Mucosa of descending colon (tissue), 3 donors: ENCODE measurements around the gene RHBDD3. TPM values are rescaled to one million over a fixed set of nuclear protein-coding genes. Genes with fewer than 3 reads are reported as not detected.
A peak's percentile ranks its signal among the peaks of the same experiment; 100 is the strongest.

Experiments
- ATAC-seq: fragments of 200-7000 bp; cut with Tn5 transposase; one replicate; pipeline ENCODE4 v1.9.1; 2020; ENCODE audit warnings: mild to moderate bottlenecking, moderate library complexity
- DNase-seq, 3 donors: peaks; one replicate each; pipeline ENCODE4 v3.0.0-alpha.2; 2020
- H3K36me3 ChIP-seq: fragments of 200-600 bp; one replicate; pipeline ENCODE4 v1.8.0; 2021; ENCODE audit warnings: low read depth, mild to moderate bottlenecking
- H3K4me1 ChIP-seq: fragments of 200-600 bp; one replicate; pipeline ENCODE4 v1.8.0; 2021; ENCODE audit warnings: low read depth, mild to moderate bottlenecking
- H3K4me3 ChIP-seq: fragments of 200-600 bp; one replicate; pipeline ENCODE4 v1.8.0; 2021; ENCODE audit warnings: mild to moderate bottlenecking
- H3K9me3 ChIP-seq: fragments of 200-600 bp; one replicate; pipeline ENCODE4 v1.8.0; 2021; ENCODE audit warnings: mild to moderate bottlenecking
- intact Hi-C, 2 donors: fragments of 100-400 bp; cut with DNase I in 1 of 2; cut with micrococcal nuclease in 1 of 2; formaldehyde crosslinking; loops; one replicate each; pipeline versions ENCODE4 v1.11.0 to v1.11.1; 2022; cut with DNase I, micrococcal nuclease
- total RNA-seq, 3 donors: library from RNA; stranded (reverse); fragmentation: NEBNext Ultra II Directional in 2 of 3; extraction: Animal tissue kit (Norgen Biotek cat#: 25700) in 2 of 3; gene quantifications; one replicate each; pipeline versions ENCODE4 v1.2.1 to v1.2.4, GENCODE V29; 2021 to 2023
- TF ChIP-seq, protein P1 (sequence below): fragments of 200-600 bp; IDR thresholded peaks from one replicate; pipeline ENCODE4 v1.8.0; 2022; ENCODE audit warnings: antibody characterized with exemption, mild to moderate bottlenecking
- donor health status: DM: no; HTN: no; CAD: no; lungs with moderate emphysema.
- donor health status: DM: no; HTN: no; CAD: no.
- donor health status: DM: no; HTN: yes; CAD: no.

The RHBDD3 gene
- total RNA-seq, 3 donors from 2014 or later: 13.3 to 26.1 (median 19.1) TPM

DNA sequence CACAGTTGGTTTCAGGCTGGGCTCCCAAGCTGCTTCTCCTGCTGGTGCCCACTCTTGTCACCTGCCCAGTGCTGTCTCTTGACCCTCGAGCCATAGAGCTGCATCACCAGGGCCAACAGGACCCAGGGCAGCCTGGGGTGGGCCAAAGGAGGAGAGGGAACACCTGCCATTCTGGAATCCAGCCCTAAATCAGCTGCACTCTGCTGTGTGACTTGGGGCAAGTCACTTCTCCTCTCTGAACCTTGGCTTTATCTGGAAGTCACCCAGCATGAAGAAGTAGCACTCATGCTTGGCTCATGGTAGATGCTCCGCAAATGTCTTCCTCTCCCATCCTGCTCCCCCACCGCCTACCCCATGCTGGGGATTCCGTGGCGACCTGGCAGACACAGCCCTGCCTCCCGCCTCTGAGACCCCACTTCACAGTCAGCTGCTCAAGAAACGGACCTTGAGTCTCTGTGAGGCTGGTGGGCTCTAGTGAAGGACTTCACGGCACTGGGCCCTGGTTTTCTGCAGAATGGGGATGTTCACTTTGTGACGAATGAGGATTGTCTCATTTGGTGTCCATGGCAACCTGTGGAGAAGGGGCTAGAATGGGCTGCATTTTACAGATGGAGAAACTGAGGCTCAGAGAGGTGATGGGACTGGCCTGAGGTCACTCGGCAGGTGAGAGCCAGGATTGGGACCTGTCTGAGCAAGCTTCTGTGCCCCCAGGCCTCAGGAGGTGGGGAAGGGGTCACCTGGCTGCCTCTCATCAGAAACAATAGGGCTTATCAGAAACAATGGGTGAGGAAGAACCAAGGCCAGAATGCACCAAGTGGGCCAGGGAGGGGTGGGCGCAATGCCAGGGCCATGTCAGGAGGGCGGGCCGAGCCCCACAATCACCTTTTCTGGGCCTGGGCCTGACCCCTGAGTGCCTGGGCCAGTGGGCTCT, 49.7 kb downstream of the RHBDD3 start:
- TF ChIP-seq, protein P1, sequence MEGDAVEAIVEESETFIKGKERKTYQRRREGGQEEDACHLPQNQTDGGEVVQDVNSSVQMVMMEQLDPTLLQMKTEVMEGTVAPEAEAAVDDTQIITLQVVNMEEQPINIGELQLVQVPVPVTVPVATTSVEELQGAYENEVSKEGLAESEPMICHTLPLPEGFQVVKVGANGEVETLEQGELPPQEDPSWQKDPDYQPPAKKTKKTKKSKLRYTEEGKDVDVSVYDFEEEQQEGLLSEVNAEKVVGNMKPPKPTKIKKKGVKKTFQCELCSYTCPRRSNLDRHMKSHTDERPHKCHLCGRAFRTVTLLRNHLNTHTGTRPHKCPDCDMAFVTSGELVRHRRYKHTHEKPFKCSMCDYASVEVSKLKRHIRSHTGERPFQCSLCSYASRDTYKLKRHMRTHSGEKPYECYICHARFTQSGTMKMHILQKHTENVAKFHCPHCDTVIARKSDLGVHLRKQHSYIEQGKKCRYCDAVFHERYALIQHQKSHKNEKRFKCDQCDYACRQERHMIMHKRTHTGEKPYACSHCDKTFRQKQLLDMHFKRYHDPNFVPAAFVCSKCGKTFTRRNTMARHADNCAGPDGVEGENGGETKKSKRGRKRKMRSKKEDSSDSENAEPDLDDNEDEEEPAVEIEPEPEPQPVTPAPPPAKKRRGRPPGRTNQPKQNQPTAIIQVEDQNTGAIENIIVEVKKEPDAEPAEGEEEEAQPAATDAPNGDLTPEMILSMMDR: no peak
- H3K9me3 ChIP-seq: no peaks in the 10 kb centered on the region
- H3K4me3 ChIP-seq: no peak overlapping the region
- no peaks in the 10 kb centered on the region for H3K36me3 ChIP-seq
- DNase-seq: no peak
- ATAC-seq: no peak
- H3K4me1 ChIP-seq: no peaks in the 10 kb centered on the region
- intact Hi-C loops: no loop called here

DNA sequence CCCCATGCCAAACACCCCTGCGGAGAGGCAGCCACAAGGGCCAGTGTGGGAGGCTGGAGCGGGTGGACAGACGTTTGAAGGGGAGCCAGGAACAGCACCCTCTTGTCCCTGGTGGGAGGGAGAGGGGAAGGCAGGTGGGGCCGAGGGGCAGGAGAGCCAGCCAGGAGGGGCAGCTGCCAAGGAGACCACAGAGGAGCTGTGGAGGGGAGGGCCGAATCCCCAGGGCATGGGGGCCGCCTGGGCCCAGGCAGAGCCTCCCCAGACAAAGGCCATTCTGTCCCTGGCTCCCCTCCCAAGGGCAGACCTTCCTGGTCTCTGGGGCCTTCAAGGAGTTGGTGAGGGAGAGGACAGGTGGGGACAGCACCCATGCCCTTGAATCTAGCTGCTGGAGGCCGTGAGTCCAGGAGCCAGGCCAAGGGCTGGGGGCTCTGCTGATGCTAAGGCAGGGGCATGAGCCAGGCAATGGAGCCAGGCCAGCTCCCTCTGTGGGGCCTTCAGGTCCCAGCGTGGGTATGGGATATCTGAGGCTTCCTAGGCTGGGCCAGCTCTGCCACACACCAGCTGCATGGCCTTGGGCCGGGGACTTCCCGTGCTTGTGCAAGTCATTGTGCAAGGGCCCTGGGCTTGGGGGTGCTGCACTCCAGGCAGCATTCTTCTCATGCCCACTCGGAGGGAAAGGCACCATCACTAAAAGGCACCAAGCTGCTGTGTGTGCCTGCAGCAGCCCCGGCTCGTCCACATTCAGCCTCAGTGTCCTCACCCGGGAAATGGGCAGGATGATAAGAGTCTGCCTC, 50.7 kb downstream of the RHBDD3 start:
- H3K9me3 ChIP-seq: no peaks in the 10 kb centered on the region
- H3K36me3 ChIP-seq: no peaks in the 10 kb centered on the region
- ATAC-seq (peak; percentile 40), DNase-seq (no peak)
- TF ChIP-seq, protein P1: no peak
- H3K4me3 ChIP-seq: no peak overlapping the region
- intact Hi-C loops: no loop called here
- H3K4me1 ChIP-seq: no peaks in the 10 kb centered on the region

DNA sequence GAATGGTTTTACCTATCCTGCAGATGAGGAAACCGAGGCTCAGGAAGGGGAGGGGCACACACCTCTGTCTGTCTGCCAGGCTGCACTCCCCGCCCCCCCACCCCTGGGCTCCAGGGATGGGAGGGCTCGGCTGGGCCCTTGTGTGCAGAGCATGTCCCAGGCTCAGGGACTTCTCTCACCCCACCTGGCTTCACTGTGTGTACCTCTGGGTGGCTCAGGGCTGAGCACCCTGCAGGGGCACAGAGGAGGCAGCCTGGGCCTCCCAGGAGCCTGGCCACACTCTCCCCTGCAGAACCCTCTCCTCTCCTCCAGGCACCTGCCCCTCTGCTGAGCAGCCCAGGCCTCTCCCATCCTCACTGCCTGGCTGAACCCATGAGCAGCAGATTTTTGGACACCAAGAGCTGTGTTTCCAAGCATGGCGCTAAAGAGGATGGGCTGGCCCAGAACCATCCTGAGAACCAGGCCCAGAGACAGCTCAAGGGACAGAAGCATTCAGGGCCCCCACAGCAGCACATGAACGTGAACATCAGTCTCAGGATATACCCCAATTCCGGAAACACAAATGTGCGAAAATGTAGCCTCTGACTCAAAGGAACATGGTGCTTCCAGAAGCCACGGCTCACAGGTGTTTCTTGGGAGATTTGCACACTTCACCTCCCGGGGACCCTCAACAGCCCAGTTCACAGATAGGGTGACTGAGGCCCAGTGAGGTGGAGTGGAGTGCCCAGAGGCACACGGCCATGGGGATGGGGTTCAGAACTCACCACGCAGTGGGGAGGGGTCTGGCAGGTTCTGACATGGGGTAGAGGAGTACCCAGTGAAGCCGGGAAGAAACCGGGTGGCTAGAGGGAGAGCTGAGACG, 51.5 kb downstream of the RHBDD3 start:
- ATAC-seq (no peak), DNase-seq (no peak)
- Histone ChIP-seq H3K36me3 (no peaks in the 10 kb centered on the region), H3K4me1 (no peaks in the 10 kb centered on the region), H3K9me3 (no peaks in the 10 kb centered on the region), H3K4me3 (no peak overlapping the region)
- TF ChIP-seq, protein P1: no peak
- intact Hi-C loops: no loop called here

DNA sequence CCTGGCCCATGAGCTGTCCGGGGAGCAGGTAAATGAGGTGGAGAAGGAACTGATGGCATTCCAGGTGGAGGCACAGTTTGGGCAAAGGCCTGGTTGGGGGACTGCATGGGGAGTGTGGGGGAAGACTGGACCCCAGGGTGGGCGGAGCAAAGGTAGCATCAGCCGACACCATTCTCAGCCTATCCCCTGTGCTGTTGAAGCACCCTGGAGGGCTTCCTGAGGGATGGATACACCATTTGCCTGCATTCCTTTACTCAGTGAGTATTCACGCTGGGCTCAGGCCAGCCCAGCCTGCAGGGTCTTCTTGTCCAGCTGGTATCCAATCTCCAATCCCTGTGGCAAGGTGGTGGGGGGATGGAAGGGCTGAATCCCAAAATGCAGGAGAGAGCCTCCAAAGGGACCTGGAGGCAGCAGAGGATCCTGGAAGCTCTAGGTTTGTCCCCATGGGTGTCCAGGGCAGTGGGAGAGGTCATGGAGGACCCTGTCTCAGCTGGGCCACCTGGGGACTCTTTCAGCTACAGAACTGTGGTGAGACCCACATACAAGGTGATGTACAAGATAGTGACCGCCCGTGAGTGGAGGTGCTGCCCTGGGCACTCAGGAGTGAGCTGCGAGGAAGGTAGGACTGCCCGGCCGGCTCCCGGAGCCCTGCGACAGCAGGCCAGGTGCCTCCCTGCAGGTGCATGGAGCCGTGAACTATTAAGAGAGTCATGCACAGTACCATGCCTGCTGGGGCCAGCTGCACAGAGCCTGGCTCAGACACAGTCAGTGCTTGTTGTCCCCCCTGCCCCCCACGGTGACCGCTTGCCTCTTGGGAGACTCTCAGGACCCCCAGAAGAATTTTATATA, 52.5 kb downstream of the RHBDD3 start:
- no peaks in the 10 kb centered on the region for H3K4me1 ChIP-seq
- H3K4me3 ChIP-seq: no peak overlapping the region
- no peaks in the 10 kb centered on the region for H3K9me3 ChIP-seq
- ATAC-seq: no peak
- intact Hi-C loops: no loop called here
- DNase-seq: no peak
- H3K36me3 ChIP-seq: no peaks in the 10 kb centered on the region
- TF ChIP-seq, protein P1: no peak
